ENCODE results near the gene DNM1. TPM values are rescaled to one million over a fixed set of nuclear protein-coding genes. Genes with fewer than 3 reads are reported as not detected.
"Not testable (repeated sequence)": the region's sequence is repeated elsewhere in the genome, so short reads cannot be mapped to it uniquely, and the experiment has no call there.

Gene DNM1
- polyA plus RNA-seq, 3 donors: 0.05 to 4.9 (median 0.56) TPM

GRCh38 chr9:128279088-128280073 lies 76.2 kb downstream of the DNM1 start:
- H3K27ac Mint-ChIP-seq: peak overlapping the region in 2 of 7 donors; percentile 10 to 59

GRCh38 chr9:128280084-128280622 lies 77.0 kb downstream of the DNM1 start:
- Mint-ChIP-seq H3K36me3 (peaks cover 6 to 8% of the 10 kb centered on the region in 2 donors), H3K9me3 (no peaks in the 10 kb centered on the region), H3K27ac (peak overlapping the region in 6 of 7 donors; percentile 8 to 85 (median 42)), H3K27me3 (ENCODE audit: low read depth in 3 of 3) (peaks cover 0 to 6% (median 0%) of the 10 kb centered on the region in 3 donors), H3K4me1 (peaks cover 24% of the 10 kb centered on the region), H3K4me3 (no peak overlapping the region)
- Histone ChIP-seq H3K27ac (ENCODE audit: low read depth in 1 of 2, low read length in 2 of 2) (no peak overlapping the region), H3K4me3 (replicated peaks in 1 of 3; ENCODE audit: low read depth in 2 of 3, low read length in 3 of 3) (no peak overlapping the region), H2AFZ (ENCODE audit: insufficient read depth, low read depth, low read length, poor library complexity, severe bottlenecking) (no peak overlapping the region), H3K27me3 (ENCODE audit: control insufficient read depth in 2 of 2, insufficient read depth in 2 of 2, low read length in 2 of 2) (no peaks in the 10 kb centered on the region), H3K79me2 (ENCODE audit: insufficient read depth, low read length) (peaks cover 4% of the 10 kb centered on the region), H3K36me3 (replicated peaks in 1 of 2; ENCODE audit: control insufficient read depth in 1 of 2, insufficient read depth in 2 of 2, low read length in 2 of 2) (peaks cover 0 to 2% of the 10 kb centered on the region in 2 donors), H3K4me2 (replicated peaks; ENCODE audit: extremely low read depth, low read length, poor library complexity, severe bottlenecking) (no peak overlapping the region), H4K20me1 (ENCODE audit: insufficient read depth, low read length) (no peaks in the 10 kb centered on the region), H3K4me1 (ENCODE audit: control insufficient read depth in 1 of 2, insufficient read depth in 2 of 2, low read length in 2 of 2) (peaks cover 16 to 18% of the 10 kb centered on the region in 2 donors), H3K9me3 (replicated peaks in 1 of 2; ENCODE audit: control insufficient read depth in 1 of 2, insufficient read depth in 1 of 2, low read length in 2 of 2) (no peaks in the 10 kb centered on the region), H3K9ac (ENCODE audit: insufficient read depth, low read length, poor library complexity, severe bottlenecking) (no peak overlapping the region)
- intact Hi-C loops (cut with micrococcal nuclease): no loop called here
- WGBS (ENCODE audit: insufficient coverage): 91% methylated on average over 1 of the region's 5 CpGs
- TF ChIP-seq CTCF (IDR thresholded peaks at IDR 0.05): no peak
- peak in 1 of 3 donors; percentile 28 for DNase-seq

More at GRCh38 chr9:128279088-128280073, 76.2 kb downstream of the DNM1 start:
- not testable (repeated sequence) for H3K27ac ChIP-seq (ENCODE audit: low read depth in 1 of 2, low read length in 2 of 2); H4K20me1 ChIP-seq (ENCODE audit: insufficient read depth, low read length); H3K9me3 Mint-ChIP-seq; H3K4me2 ChIP-seq (replicated peaks; ENCODE audit: extremely low read depth, low read length, poor library complexity, severe bottlenecking); H3K4me3 Mint-ChIP-seq; H3K36me3 Mint-ChIP-seq; H3K9me3 ChIP-seq (replicated peaks in 1 of 2; ENCODE audit: control insufficient read depth in 1 of 2, insufficient read depth in 1 of 2, low read length in 2 of 2); H3K27me3 Mint-ChIP-seq (ENCODE audit: low read depth in 3 of 3); H3K9ac ChIP-seq (ENCODE audit: insufficient read depth, low read length, poor library complexity, severe bottlenecking); H3K4me3 ChIP-seq (replicated peaks in 1 of 3; ENCODE audit: low read depth in 2 of 3, low read length in 3 of 3); H3K27me3 ChIP-seq (ENCODE audit: control insufficient read depth in 2 of 2, insufficient read depth in 2 of 2, low read length in 2 of 2); DNase-seq; H2AFZ ChIP-seq (ENCODE audit: insufficient read depth, low read depth, low read length, poor library complexity, severe bottlenecking); H3K36me3 ChIP-seq (replicated peaks in 1 of 2; ENCODE audit: control insufficient read depth in 1 of 2, insufficient read depth in 2 of 2, low read length in 2 of 2)
- Histone ChIP-seq H3K79me2 (ENCODE audit: insufficient read depth, low read length) (peaks cover 12% of the 10 kb centered on the region), H3K4me1 (ENCODE audit: control insufficient read depth in 1 of 2, insufficient read depth in 2 of 2, low read length in 2 of 2) (peaks cover 24 to 26% of the 10 kb centered on the region in 2 donors)
- 83% methylated on average over 3 of the region's 22 CpGs for WGBS (ENCODE audit: insufficient coverage)
- intact Hi-C loops (cut with micrococcal nuclease): loop anchor here (5.0 kb wide), 2 partner anchors 43 to 93 kb away; partner anchors contain the start of genes COQ4 (in 2 of the 2), TRUB2 (in 2 of the 2) and URM1 (in 1 of the 2)
- peaks cover 32% of the 10 kb centered on the region for H3K4me1 Mint-ChIP-seq
